H1 (cell line): ENCODE data around the gene CAMTA1. TPM values are rescaled to one million over a fixed set of nuclear protein-coding genes. Genes with fewer than 3 reads are reported as not detected.

Source experiments
- CTCF ChIA-PET: fragments of 300-600 bp; sonication (Branson Sonifier 250); formaldehyde crosslinking; loops from one replicate; lab custom pipeline; 2021; ENCODE audit not compliant: partially characterized antibody; lab: Charles Lee
- POLR2A ChIA-PET: fragments of 300-600 bp; sonication (Branson Sonifier 250); formaldehyde crosslinking; loops from one replicate; lab custom pipeline; 2021; ENCODE audit warnings: inconsistent platforms; ENCODE audit not compliant: partially characterized antibody; lab: Charles Lee
- DNase-seq, 2 experiments: peaks; one replicate each; pipeline versions ENCODE4 v3.0.0 to v3.0.0-alpha.2; 2010 to 2022; ENCODE audit warnings: low spot score in 2 of 2, low read depth in 1 of 2, mixed read lengths in 1 of 2
- FAIRE-seq: peaks from 2 replicates; lab custom pipeline; 2011; peaks lifted over from hg19 to GRCh38; lab: Jason Lieb, UNC
- H2AFZ ChIP-seq: 2 replicates; pipeline ENCODE4 v1.8.1; 2012; ENCODE audit warnings: low read length, inconsistent platforms
- H2AK5ac ChIP-seq: 2 replicates; pipeline ENCODE4 v1.6.1; 2013; ENCODE audit warnings: low read depth, low read length
- H2BK120ac ChIP-seq: replicated peaks from 2 replicates; pipeline ENCODE3; 2013; ENCODE audit warnings: low read depth, low read length, inconsistent platforms
- H2BK12ac ChIP-seq: 2 replicates; pipeline ENCODE4 v1.6.1; 2013; ENCODE audit warnings: low read depth, low read length
- H2BK15ac ChIP-seq: 2 replicates; pipeline ENCODE4 v1.6.1; 2013; ENCODE audit warnings: low read length
- H2BK20ac ChIP-seq: 2 replicates; pipeline ENCODE4 v1.6.1; 2013; ENCODE audit warnings: low read length
- H2BK5ac ChIP-seq: 2 replicates; pipeline ENCODE4 v1.6.1; 2013; ENCODE audit warnings: low read depth, low read length
- H3K14ac ChIP-seq: 2 replicates; pipeline ENCODE4 v1.6.1; 2013; ENCODE audit warnings: inconsistent platforms; ENCODE audit not compliant: insufficient read length
- H3K18ac ChIP-seq: 2 replicates; pipeline ENCODE4 v1.6.1; 2013; ENCODE audit warnings: low read length; ENCODE audit errors: extremely low read depth
- H3K23ac ChIP-seq: 2 replicates; pipeline ENCODE4 v1.6.1; 2013; ENCODE audit warnings: inconsistent platforms; ENCODE audit not compliant: insufficient read length
- H3K23me2 ChIP-seq: 2 replicates; pipeline ENCODE4 v1.6.1; 2013; ENCODE audit warnings: low read depth, low read length
- H3K27ac ChIP-seq: 2 replicates; pipeline ENCODE4 v1.6.1; 2011; ENCODE audit warnings: low read depth, low read length, inconsistent platforms
- H3K27me3 ChIP-seq, 4 experiments: replicated peaks in 1 of 4; 1 replicate in 1 of 4; 2 replicates in 3 of 4; pipeline versions ENCODE4 v1.6.1 to v1.8.1; 2011 to 2013; ENCODE audit warnings: low read length in 3 of 4, mild to moderate bottlenecking in 3 of 4, inconsistent platforms in 2 of 4, mixed read lengths in 2 of 4, moderate library complexity in 1 of 4; ENCODE audit not compliant: control insufficient read depth in 3 of 4, insufficient read depth in 3 of 4; ENCODE audit errors: extremely low read depth in 1 of 4
- H3K36me3 ChIP-seq, 4 experiments: 2 replicates each; pipeline versions ENCODE4 v1.6.1 to v1.8.1; 2011 to 2013; ENCODE audit warnings: mild to moderate bottlenecking in 4 of 4, low read length in 3 of 4, moderate library complexity in 2 of 4, control low read depth in 1 of 4, inconsistent platforms in 1 of 4; ENCODE audit not compliant: insufficient read depth in 4 of 4, control insufficient read depth in 2 of 4
- H3K4ac ChIP-seq: replicated peaks from 2 replicates; pipeline ENCODE3; 2013; ENCODE audit warnings: low read length, low read depth, mixed read lengths, inconsistent platforms; ENCODE audit not compliant: insufficient read length
- H3K4me1 ChIP-seq, 4 experiments: replicated peaks in 1 of 4; 1 replicate in 1 of 4; 2 replicates in 3 of 4; pipeline versions ENCODE4 v1.6.1 to v1.8.1; 2011 to 2013; ENCODE audit warnings: low read length in 3 of 4, inconsistent platforms in 2 of 4, mixed read lengths in 1 of 4; ENCODE audit not compliant: insufficient read depth in 4 of 4, control insufficient read depth in 3 of 4
- H3K4me2 ChIP-seq, 2 experiments: 2 replicates each; pipeline versions ENCODE4 v1.6.1 to v1.8.1; 2011 to 2013; ENCODE audit warnings: low read depth in 2 of 2, low read length in 2 of 2, control low read depth in 1 of 2, inconsistent platforms in 1 of 2, mild to moderate bottlenecking in 1 of 2; ENCODE audit not compliant: insufficient read depth in 1 of 2
- H3K4me3 ChIP-seq, 4 experiments: fragments of 200-600, 300-600 bp in 1 of 4; sonication (generic), shearing (Covaris generic), sonication (Bioruptor Twin) in 1 of 4; 2 replicates each; pipeline versions ENCODE4 v1.5.1 to v1.8.1; 2011 to 2016; ENCODE audit warnings: low read length in 4 of 4, low read depth in 3 of 4, control low read depth in 2 of 4, inconsistent platforms in 2 of 4, mild to moderate bottlenecking in 2 of 4, mixed read lengths in 1 of 4, moderate library complexity in 1 of 4; ENCODE audit not compliant: insufficient read depth in 2 of 4; ENCODE audit errors: extremely low read depth in 1 of 4
- H3K56ac ChIP-seq: replicated peaks from 2 replicates; pipeline ENCODE3; 2013; ENCODE audit warnings: low read depth, mild to moderate bottlenecking, mixed read lengths, low read length, inconsistent platforms; ENCODE audit not compliant: insufficient read length
- H3K79me1 ChIP-seq: 2 replicates; pipeline ENCODE4 v1.6.1; 2013; ENCODE audit warnings: low read depth, low read length, control low read depth
- H3K79me2 ChIP-seq, 2 experiments: 2 replicates each; pipeline versions ENCODE4 v1.6.1 to v1.8.1; 2012 to 2013; ENCODE audit warnings: low read length in 2 of 2, mild to moderate bottlenecking in 2 of 2, inconsistent platforms in 1 of 2; ENCODE audit not compliant: insufficient read depth in 2 of 2, control insufficient read depth in 1 of 2
- H3K9ac ChIP-seq, 4 experiments: replicated peaks in 1 of 4; 1 replicate in 1 of 4; 2 replicates in 3 of 4; pipeline versions ENCODE4 v1.6.1 to v1.8.1; 2011 to 2013; ENCODE audit warnings: low read depth in 3 of 4, low read length in 3 of 4, control low read depth in 2 of 4, mild to moderate bottlenecking in 2 of 4, moderate library complexity in 2 of 4, inconsistent platforms in 1 of 4; ENCODE audit errors: extremely low read depth in 1 of 4
- H3K9me3 ChIP-seq, 2 experiments: 2 replicates each; pipeline versions ENCODE4 v1.6.1 to v1.8.1; 2012 to 2013; ENCODE audit warnings: mild to moderate bottlenecking in 2 of 2, moderate library complexity in 2 of 2, control low read depth in 1 of 2, inconsistent platforms in 1 of 2, low read depth in 1 of 2, low read length in 1 of 2, mixed read lengths in 1 of 2; ENCODE audit not compliant: insufficient read depth in 2 of 2
- H4K20me1 ChIP-seq, 2 experiments: replicated peaks in 1 of 2; 2 replicates each; pipeline versions ENCODE3 to v1.8.1; 2011 to 2013; ENCODE audit warnings: inconsistent platforms in 2 of 2, low read length in 2 of 2, mild to moderate bottlenecking in 1 of 2; ENCODE audit not compliant: insufficient read depth in 2 of 2, control insufficient read depth in 1 of 2
- H4K5ac ChIP-seq: 2 replicates; pipeline ENCODE4 v1.6.1; 2013; ENCODE audit warnings: low read length, low read depth, mixed read lengths, inconsistent platforms; ENCODE audit not compliant: insufficient read length
- H4K8ac ChIP-seq: 2 replicates; pipeline ENCODE4 v1.8.0; 2013; ENCODE audit warnings: mild to moderate bottlenecking, moderate library complexity, low read length, inconsistent platforms; ENCODE audit not compliant: insufficient read depth; ENCODE audit errors: extremely low read depth
- H4K91ac ChIP-seq: replicated peaks from 2 replicates; pipeline ENCODE3; 2013; ENCODE audit warnings: low read length, mixed read lengths, inconsistent platforms; ENCODE audit not compliant: insufficient read length
- ATF3 ChIP-seq: IDR thresholded peaks from 2 replicates; pipeline ENCODE4 v1.6.1; 2011; ENCODE audit warnings: low read depth, mild to moderate bottlenecking, low read length; ENCODE audit not compliant: insufficient read depth
- CBX8 ChIP-seq: fragments of 300-800, 300-1000 bp; sonication (generic); IDR thresholded peaks from 2 replicates; pipeline ENCODE4 v1.7.1; 2016; ENCODE audit warnings: low read depth, low read length, borderline replicate concordance
- E2F6 ChIP-seq: IDR thresholded peaks from 2 replicates; pipeline ENCODE4 v1.6.1; 2012; ENCODE audit warnings: inconsistent platforms
- PHF8 ChIP-seq: fragments of 200-600 bp; sonication (generic); conservative IDR thresholded peaks from 2 replicates; pipeline ENCODE4 v1.7.1; 2012; ENCODE audit warnings: low read depth, mild to moderate bottlenecking, inconsistent platforms, low read length, moderate library complexity
- SIN3A ChIP-seq, 2 experiments: IDR thresholded peaks in 1 of 2; conservative IDR thresholded peaks in 1 of 2; 2 replicates each; pipeline ENCODE4 v1.6.1; 2011 to 2012; ENCODE audit warnings: low read length in 2 of 2, improper control_type of control experiment in 1 of 2, low read depth in 1 of 2, mild to moderate bottlenecking in 1 of 2
- SP2 ChIP-seq: IDR thresholded peaks from 2 replicates; pipeline ENCODE4 v1.6.1; 2012; ENCODE audit warnings: mild to moderate bottlenecking, low read length, inconsistent platforms
- WGBS, 2 experiments: shearing (Covaris generic) in 1 of 2; methylation state at CpG; one replicate each; pipeline versions ENCODE4 v1.1.6 to v1.1.7; 2013 to 2015; ENCODE audit warnings: low lambda C conversion rate in 2 of 2, mixed read lengths in 2 of 2, inconsistent platforms in 1 of 2, low coverage in 1 of 2, missing lambda C conversion rate in 1 of 2; ENCODE audit not compliant: insufficient replicate concordance in 2 of 2, insufficient coverage in 1 of 2, insufficient read length in 1 of 2; ENCODE audit errors: extremely low coverage in 1 of 2, missing lambda C conversion rate in 1 of 2; 5-methylcytosine and 5-hydroxymethylcytosine counted together
- polyA plus RNA-seq, 7 experiments: library from polyadenylated mRNA; depleted of rRNA in 3 of 7; stranded (reverse) in 5 of 7; unstranded in 2 of 7; fragments of >200 nt in 5 of 7; fragments of 200-250 nt in 2 of 7; gene quantifications; 1 replicate in 5 of 7; 2 replicates in 1 of 7; 4 replicates in 1 of 7; pipeline versions ENCODE4 v1.2.1 to v1.2.3, GENCODE V29; 2011 to 2013; ENCODE audit warnings: missing spikeins in 2 of 7, mixed read lengths in 2 of 7
- total RNA-seq: library from RNA; stranded (reverse); fragmentation: NEBNext Ultra II Directional; extraction: Animal tissue kit (Norgen Biotek cat#: 25700); gene quantifications from 2 replicates; pipeline ENCODE4 v1.2.1, GENCODE V29; 2021

Gene CAMTA1
- total and polyA plus RNA-seq, 2 of the 8 experiments (the other 6 are each of a cell fraction or from before 2014, with no cell fraction given): 65.0 to 119 TPM

- Histone ChIP-seq H4K5ac (no peak overlapping the region), H3K23me2 (no peaks in the 10 kb centered on the region), H3K36me3 (no peaks in the 10 kb centered on the region), H3K18ac (no peak overlapping the region), H2BK12ac (peak overlapping the region; percentile 68; the same call in 1 of the 2 replicates), H3K4ac (peak overlapping the region; percentile 63), H3K79me2 (no peaks in the 10 kb centered on the region), H3K9me3 (0 out of 4 replicates have a peak, but pooled peaks cover 0 to 3% of the 10 kb centered on the region in 2 experiments), H3K27me3 (no peaks in the 10 kb centered on the region), H3K27ac (no peak overlapping the region), H3K4me2 (no peak overlapping the region), H3K23ac (no peak overlapping the region), H3K9ac (no peak overlapping the region), H2BK120ac (no peak overlapping the region), H2BK5ac (peak overlapping the region; percentile 66), H3K4me1 (no peaks in the 10 kb centered on the region; a peak in 1 of 7 replicates), H3K79me1 (no peaks in the 10 kb centered on the region), H3K4me3 (no peak overlapping the region), H3K14ac (no peak overlapping the region), H4K91ac (no peak overlapping the region), H2BK15ac (no peak overlapping the region), H2BK20ac (no peak overlapping the region), H2AK5ac (peak overlapping the region; percentile 24; the same call in 1 of the 2 replicates), H4K20me1 (no peaks in the 10 kb centered on the region), H2AFZ (no peak overlapping the region), H3K56ac (no peak overlapping the region), H4K8ac (no peak overlapping the region)
- POLR2A ChIA-PET: no interaction called here
- CTCF ChIA-PET: interaction anchor here (0.6 to 2.5 kb wide), 9 partner anchors 10 to 641 kb away, joined by 3 to 11 read pairs (median 3); no protein-coding TSS in a partner anchor
- FAIRE-seq: no peak
- 81% methylated on average over 7 of the region's 7 CpGs; no CpG with 5 or more reads in 1 of the 2 experiments for WGBS, 2 experiments
- DNase-seq: no peak
- TF ChIP-seq E2F6 (no peak), SIN3A (conservative IDR thresholded peaks at IDR 0.05 in 1 of 2, IDR thresholded peaks at IDR 0.05 in 1 of 2; ENCODE audit: low read depth in 1 of 2, low read length in 2 of 2) (no peak), SP2 (no peak), CBX8 (no peak), ATF3 (no peak), PHF8 (no peak)
These were observed 860.4 kb downstream of the CAMTA1 start for GRCh38 chr1:7645751-7646048.
